SK-N-SH (cell line): ENCODE results near the gene NOTCH4.
"Not testable (repeated sequence)": the region's sequence is repeated elsewhere in the genome, so short reads cannot be mapped to it uniquely, and the experiment has no call there.

Source experiments
- ELF1 ChIP-seq: IDR thresholded peaks from 2 replicates; pipeline ENCODE4 v1.4.0; 2012
- NFIC ChIP-seq: IDR thresholded peaks from 2 replicates; pipeline ENCODE4 v1.4.0; 2012; ENCODE audit warnings: borderline replicate concordance
- RAD21 ChIP-seq: IDR thresholded peaks from 2 replicates; pipeline ENCODE4 v1.6.1; 2012; ENCODE audit warnings: mild to moderate bottlenecking, low read length
- TF ChIP-seq, protein P1 (sequence below): fragments of 200-600 bp; sonication (generic); IDR thresholded peaks from 2 replicates; pipeline ENCODE4 v1.6.1; 2017; ENCODE audit warnings: antibody characterized with exemption, mild to moderate bottlenecking, moderate library complexity
- TF ChIP-seq, protein P2 (sequence below): IDR thresholded peaks from 2 replicates; pipeline ENCODE4 v1.6.1; 2012; ENCODE audit warnings: mild to moderate bottlenecking, low read depth, low read length, moderate library complexity
- TF ChIP-seq, protein P3 (sequence below): fragments of 150-350 bp; IDR thresholded peaks from 2 replicates; pipeline ENCODE4 v1.6.1; 2016; ENCODE audit warnings: mild to moderate bottlenecking, low read depth, low read length

DNA sequence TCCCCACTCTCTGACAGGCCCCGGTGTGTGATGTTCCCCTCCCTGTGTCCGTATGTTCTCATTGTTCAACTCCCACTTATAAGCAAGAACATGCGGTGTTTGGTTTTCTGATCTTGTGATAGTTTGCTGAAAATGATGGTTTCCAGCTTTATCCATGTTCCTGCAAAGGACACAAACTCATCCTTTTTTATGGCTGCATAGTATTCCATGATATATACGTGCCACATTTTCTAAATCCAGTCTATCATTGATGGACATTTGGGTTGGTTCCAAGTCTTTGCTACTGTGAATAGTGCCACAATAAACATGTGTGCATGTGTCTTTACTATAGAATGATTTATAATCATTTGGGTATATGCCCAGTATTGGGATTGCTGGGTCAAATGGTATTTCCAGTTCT, 33.4 kb upstream of the NOTCH4 start:
- TF ChIP-seq ELF1, NFIC, RAD21: not testable (repeated sequence)
- TF ChIP-seq, protein P1, sequence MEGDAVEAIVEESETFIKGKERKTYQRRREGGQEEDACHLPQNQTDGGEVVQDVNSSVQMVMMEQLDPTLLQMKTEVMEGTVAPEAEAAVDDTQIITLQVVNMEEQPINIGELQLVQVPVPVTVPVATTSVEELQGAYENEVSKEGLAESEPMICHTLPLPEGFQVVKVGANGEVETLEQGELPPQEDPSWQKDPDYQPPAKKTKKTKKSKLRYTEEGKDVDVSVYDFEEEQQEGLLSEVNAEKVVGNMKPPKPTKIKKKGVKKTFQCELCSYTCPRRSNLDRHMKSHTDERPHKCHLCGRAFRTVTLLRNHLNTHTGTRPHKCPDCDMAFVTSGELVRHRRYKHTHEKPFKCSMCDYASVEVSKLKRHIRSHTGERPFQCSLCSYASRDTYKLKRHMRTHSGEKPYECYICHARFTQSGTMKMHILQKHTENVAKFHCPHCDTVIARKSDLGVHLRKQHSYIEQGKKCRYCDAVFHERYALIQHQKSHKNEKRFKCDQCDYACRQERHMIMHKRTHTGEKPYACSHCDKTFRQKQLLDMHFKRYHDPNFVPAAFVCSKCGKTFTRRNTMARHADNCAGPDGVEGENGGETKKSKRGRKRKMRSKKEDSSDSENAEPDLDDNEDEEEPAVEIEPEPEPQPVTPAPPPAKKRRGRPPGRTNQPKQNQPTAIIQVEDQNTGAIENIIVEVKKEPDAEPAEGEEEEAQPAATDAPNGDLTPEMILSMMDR: not testable (repeated sequence)
- TF ChIP-seq, protein P2, sequence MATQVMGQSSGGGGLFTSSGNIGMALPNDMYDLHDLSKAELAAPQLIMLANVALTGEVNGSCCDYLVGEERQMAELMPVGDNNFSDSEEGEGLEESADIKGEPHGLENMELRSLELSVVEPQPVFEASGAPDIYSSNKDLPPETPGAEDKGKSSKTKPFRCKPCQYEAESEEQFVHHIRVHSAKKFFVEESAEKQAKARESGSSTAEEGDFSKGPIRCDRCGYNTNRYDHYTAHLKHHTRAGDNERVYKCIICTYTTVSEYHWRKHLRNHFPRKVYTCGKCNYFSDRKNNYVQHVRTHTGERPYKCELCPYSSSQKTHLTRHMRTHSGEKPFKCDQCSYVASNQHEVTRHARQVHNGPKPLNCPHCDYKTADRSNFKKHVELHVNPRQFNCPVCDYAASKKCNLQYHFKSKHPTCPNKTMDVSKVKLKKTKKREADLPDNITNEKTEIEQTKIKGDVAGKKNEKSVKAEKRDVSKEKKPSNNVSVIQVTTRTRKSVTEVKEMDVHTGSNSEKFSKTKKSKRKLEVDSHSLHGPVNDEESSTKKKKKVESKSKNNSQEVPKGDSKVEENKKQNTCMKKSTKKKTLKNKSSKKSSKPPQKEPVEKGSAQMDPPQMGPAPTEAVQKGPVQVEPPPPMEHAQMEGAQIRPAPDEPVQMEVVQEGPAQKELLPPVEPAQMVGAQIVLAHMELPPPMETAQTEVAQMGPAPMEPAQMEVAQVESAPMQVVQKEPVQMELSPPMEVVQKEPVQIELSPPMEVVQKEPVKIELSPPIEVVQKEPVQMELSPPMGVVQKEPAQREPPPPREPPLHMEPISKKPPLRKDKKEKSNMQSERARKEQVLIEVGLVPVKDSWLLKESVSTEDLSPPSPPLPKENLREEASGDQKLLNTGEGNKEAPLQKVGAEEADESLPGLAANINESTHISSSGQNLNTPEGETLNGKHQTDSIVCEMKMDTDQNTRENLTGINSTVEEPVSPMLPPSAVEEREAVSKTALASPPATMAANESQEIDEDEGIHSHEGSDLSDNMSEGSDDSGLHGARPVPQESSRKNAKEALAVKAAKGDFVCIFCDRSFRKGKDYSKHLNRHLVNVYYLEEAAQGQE: not testable (repeated sequence)
- TF ChIP-seq, protein P3, sequence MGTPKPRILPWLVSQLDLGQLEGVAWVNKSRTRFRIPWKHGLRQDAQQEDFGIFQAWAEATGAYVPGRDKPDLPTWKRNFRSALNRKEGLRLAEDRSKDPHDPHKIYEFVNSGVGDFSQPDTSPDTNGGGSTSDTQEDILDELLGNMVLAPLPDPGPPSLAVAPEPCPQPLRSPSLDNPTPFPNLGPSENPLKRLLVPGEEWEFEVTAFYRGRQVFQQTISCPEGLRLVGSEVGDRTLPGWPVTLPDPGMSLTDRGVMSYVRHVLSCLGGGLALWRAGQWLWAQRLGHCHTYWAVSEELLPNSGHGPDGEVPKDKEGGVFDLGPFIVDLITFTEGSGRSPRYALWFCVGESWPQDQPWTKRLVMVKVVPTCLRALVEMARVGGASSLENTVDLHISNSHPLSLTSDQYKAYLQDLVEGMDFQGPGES: not testable (repeated sequence)
